WTC11 (cell line): Measurements from ENCODE around the gene ATP6AP1. TPM values are rescaled to one million over a fixed set of nuclear protein-coding genes. Genes with fewer than 3 reads are reported as not detected.

Experiments
- ATAC-seq: fragments of 200-7000 bp; cut with Tn5 transposase; 2 replicates; pipeline ENCODE4 v1.10.0; 2021; ENCODE audit warnings: mild to moderate bottlenecking, moderate library complexity
- CTCF ChIA-PET: fragments of 300-600 bp; sonication (Branson Sonifier 250); formaldehyde crosslinking; loops from one replicate; lab custom pipeline; 2021; ENCODE audit warnings: antibody characterized with exemption; lab: Charles Lee
- POLR2A ChIA-PET: fragments of 350-600 bp; sonication (Branson Sonifier 250); formaldehyde crosslinking; loops from one replicate; lab custom pipeline; 2021; ENCODE audit warnings: antibody characterized with exemption; lab: Charles Lee
- DNase-seq: peaks from one replicate; pipeline ENCODE4 v3.0.0; 2021; ENCODE audit warnings: low spot score
- H3K27ac Mint-ChIP-seq: 2 replicates; pipeline ENCODE4 v1.8.0; 2021; ENCODE audit warnings: mixed read lengths
- H3K27me3 Mint-ChIP-seq: 2 replicates; pipeline ENCODE4 v1.8.0; 2021; ENCODE audit warnings: low read depth, mild to moderate bottlenecking, moderate library complexity, mixed read lengths
- H3K36me3 Mint-ChIP-seq: 2 replicates; pipeline ENCODE4 v1.8.0; 2021; ENCODE audit warnings: mixed read lengths
- H3K4me1 Mint-ChIP-seq: 2 replicates; pipeline ENCODE4 v1.8.0; 2022; ENCODE audit warnings: mixed read lengths
- H3K4me3 Mint-ChIP-seq: 2 replicates; pipeline ENCODE4 v1.8.0; 2021; ENCODE audit warnings: mild to moderate bottlenecking, moderate library complexity, mixed read lengths
- H3K9me3 Mint-ChIP-seq: 2 replicates; pipeline ENCODE4 v1.8.0; 2021; ENCODE audit warnings: mixed read lengths
- ATF2 ChIP-seq: sonication (generic); formaldehyde crosslinking; IDR thresholded peaks from 2 replicates; pipeline ENCODE4 v1.8.1; 2022; ENCODE audit warnings: low read depth, missing genetic modification reagents, borderline replicate concordance
- FOXK1 ChIP-seq: sonication (generic); formaldehyde crosslinking; IDR thresholded peaks from 2 replicates; pipeline ENCODE4 v1.8.0; 2022; ENCODE audit warnings: mild to moderate bottlenecking, moderate library complexity, missing genetic modification reagents
- FOXP1 ChIP-seq: sonication (generic); formaldehyde crosslinking; IDR thresholded peaks from 2 replicates; pipeline ENCODE4 v1.8.0; 2022; ENCODE audit warnings: missing genetic modification reagents, mild to moderate bottlenecking, moderate library complexity, borderline replicate concordance
- FOXP4 ChIP-seq: sonication (generic); formaldehyde crosslinking; IDR thresholded peaks from 2 replicates; pipeline ENCODE4 v1.8.0; 2022; ENCODE audit warnings: mild to moderate bottlenecking, missing genetic modification reagents
- GABPB1 ChIP-seq: sonication (generic); formaldehyde crosslinking; IDR thresholded peaks from 2 replicates; pipeline ENCODE4 v1.8.1; 2023; ENCODE audit warnings: mild to moderate bottlenecking, missing genetic modification reagents
- JAZF1 ChIP-seq: fragments of 250-450 bp; sonication (Bioruptor Pico); IDR thresholded peaks from 2 replicates; pipeline ENCODE4 v1.9.0; 2021; ENCODE audit warnings: moderate library complexity, mild to moderate bottlenecking, inconsistent platforms
- NR2C2 ChIP-seq: sonication (generic); formaldehyde crosslinking; IDR thresholded peaks from 2 replicates; pipeline ENCODE4 v1.8.0; 2022; ENCODE audit warnings: mild to moderate bottlenecking, missing genetic modification reagents
- RORB ChIP-seq: fragments of 250-450 bp; sonication (Bioruptor Pico); IDR thresholded peaks from 2 replicates; pipeline ENCODE4 v1.9.0; 2021; ENCODE audit warnings: mild to moderate bottlenecking
- TEAD1 ChIP-seq: sonication (generic); formaldehyde crosslinking; IDR thresholded peaks from 2 replicates; pipeline ENCODE4 v1.8.0; 2022; ENCODE audit warnings: mild to moderate bottlenecking, missing genetic modification reagents
- ZBTB21 ChIP-seq: sonication (generic); formaldehyde crosslinking; IDR thresholded peaks from 2 replicates; pipeline ENCODE4 v1.8.1; 2023; ENCODE audit warnings: mild to moderate bottlenecking, missing genetic modification reagents, borderline replicate concordance
- ZNF219 ChIP-seq: sonication (generic); formaldehyde crosslinking; IDR thresholded peaks from 2 replicates; pipeline ENCODE4 v1.8.0; 2023; ENCODE audit warnings: missing genetic modification reagents, mild to moderate bottlenecking, borderline replicate concordance
- ZNF317 ChIP-seq: sonication (generic); formaldehyde crosslinking; IDR thresholded peaks from 2 replicates; pipeline ENCODE4 v1.8.1; 2023; ENCODE audit warnings: low read depth, mild to moderate bottlenecking, moderate library complexity, missing genetic modification reagents, borderline replicate concordance
- ZNF396 ChIP-seq: fragments of 250-450 bp; sonication (Bioruptor Pico); IDR thresholded peaks from 2 replicates; pipeline ENCODE4 v1.8.0; 2021; ENCODE audit warnings: mild to moderate bottlenecking, moderate library complexity, borderline replicate concordance
- ZNF512 ChIP-seq: sonication (generic); formaldehyde crosslinking; IDR thresholded peaks from 2 replicates; pipeline ENCODE4 v1.8.1; 2022; ENCODE audit warnings: missing genetic modification reagents, borderline replicate concordance
- total RNA-seq: library from RNA; stranded (reverse); gene quantifications from 3 replicates; pipeline ENCODE4 v1.2.3, GENCODE V29; 2021
- TF ChIP-seq, protein P1 (sequence below): fragments of 250-450 bp; sonication (Bioruptor Pico); IDR thresholded peaks from 2 replicates; pipeline ENCODE4 v2.1.2; 2022; ENCODE audit warnings: mild to moderate bottlenecking, moderate library complexity
- TF ChIP-seq, protein P2 (sequence below): sonication (generic); formaldehyde crosslinking; IDR thresholded peaks from 2 replicates; pipeline ENCODE4 v1.8.1; 2023; ENCODE audit warnings: mild to moderate bottlenecking, moderate library complexity, missing genetic modification reagents
- TF ChIP-seq, protein P3 (sequence below): fragments of 250-450 bp; sonication (Bioruptor Pico); IDR thresholded peaks from 2 replicates; pipeline ENCODE4 v1.9.0; 2021; ENCODE audit warnings: mild to moderate bottlenecking
- TF ChIP-seq, protein P4 (sequence below): sonication (generic); formaldehyde crosslinking; IDR thresholded peaks from 2 replicates; pipeline ENCODE4 v1.8.0; 2022; ENCODE audit warnings: mild to moderate bottlenecking, missing genetic modification reagents
- TF ChIP-seq, protein P5 (sequence below): sonication (generic); formaldehyde crosslinking; conservative IDR thresholded peaks from 2 replicates; pipeline ENCODE4 v1.8.1; 2023; ENCODE audit warnings: mild to moderate bottlenecking, low read depth, missing genetic modification reagents, moderate library complexity

The ATP6AP1 gene
- total RNA-seq, 1 experiment from 2014 or later = 43.9 TPM

DNA sequence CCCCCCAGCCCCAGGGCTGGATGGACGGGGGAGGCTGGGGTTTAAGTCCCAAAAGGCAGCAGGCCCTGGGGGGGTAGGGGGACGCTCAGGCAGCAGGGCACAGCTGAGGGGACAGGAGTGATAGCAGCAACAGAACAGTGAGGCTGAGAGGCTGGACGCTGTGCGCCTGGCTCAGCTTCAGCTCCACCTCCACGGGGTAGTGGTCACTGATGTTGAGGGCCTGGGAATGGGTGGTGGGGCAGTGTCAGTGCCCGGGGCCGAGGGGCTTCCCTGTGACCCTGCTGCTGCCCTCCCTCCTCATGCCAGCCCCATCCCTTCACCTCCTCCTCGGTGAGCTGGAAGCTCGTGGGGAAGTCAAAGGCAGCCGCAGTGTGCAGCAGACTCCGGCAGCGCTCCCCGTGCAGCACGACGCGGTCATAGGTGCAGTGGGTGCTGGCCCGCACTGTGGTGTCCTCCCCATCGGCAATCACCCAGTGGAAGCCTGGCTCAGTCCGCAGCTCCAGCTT lies 25.8 kb upstream of the ATP6AP1 start:
- DNase-seq = no peak
- ChIA-PET POLR2A (no interaction called here), CTCF (interaction anchor here (1.2 kb wide), 1 partner anchor 125 kb away, joined by 5 read pairs; no protein-coding TSS in a partner anchor)
- peaks cover 25% of the 10 kb centered on the region for H3K36me3 Mint-ChIP-seq
- TF ChIP-seq ATF2 (no peak), GABPB1 (CRISPR knock-in tag) (no peak), ZNF219 (CRISPR knock-in tag) (no peak), FOXP4 (CRISPR knock-in tag) (no peak), FOXK1 (no peak), NR2C2 (no peak), TEAD1 (CRISPR knock-in tag) (no peak), FOXP1 (CRISPR knock-in tag) (no peak), ZNF317 (CRISPR knock-in tag) (no peak), ZNF396 (CRISPR knock-in tag) (no peak)
- TF ChIP-seq, protein P1, sequence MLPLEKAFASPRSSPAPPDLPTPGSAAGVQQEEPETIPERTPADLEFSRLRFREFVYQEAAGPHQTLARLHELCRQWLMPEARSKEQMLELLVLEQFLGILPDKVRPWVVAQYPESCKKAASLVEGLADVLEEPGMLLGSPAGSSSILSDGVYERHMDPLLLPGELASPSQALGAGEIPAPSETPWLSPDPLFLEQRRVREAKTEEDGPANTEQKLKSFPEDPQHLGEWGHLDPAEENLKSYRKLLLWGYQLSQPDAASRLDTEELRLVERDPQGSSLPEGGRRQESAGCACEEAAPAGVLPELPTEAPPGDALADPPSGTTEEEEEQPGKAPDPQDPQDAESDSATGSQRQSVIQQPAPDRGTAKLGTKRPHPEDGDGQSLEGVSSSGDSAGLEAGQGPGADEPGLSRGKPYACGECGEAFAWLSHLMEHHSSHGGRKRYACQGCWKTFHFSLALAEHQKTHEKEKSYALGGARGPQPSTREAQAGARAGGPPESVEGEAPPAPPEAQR (CRISPR knock-in tag) = no peak
- TF ChIP-seq, protein P2, sequence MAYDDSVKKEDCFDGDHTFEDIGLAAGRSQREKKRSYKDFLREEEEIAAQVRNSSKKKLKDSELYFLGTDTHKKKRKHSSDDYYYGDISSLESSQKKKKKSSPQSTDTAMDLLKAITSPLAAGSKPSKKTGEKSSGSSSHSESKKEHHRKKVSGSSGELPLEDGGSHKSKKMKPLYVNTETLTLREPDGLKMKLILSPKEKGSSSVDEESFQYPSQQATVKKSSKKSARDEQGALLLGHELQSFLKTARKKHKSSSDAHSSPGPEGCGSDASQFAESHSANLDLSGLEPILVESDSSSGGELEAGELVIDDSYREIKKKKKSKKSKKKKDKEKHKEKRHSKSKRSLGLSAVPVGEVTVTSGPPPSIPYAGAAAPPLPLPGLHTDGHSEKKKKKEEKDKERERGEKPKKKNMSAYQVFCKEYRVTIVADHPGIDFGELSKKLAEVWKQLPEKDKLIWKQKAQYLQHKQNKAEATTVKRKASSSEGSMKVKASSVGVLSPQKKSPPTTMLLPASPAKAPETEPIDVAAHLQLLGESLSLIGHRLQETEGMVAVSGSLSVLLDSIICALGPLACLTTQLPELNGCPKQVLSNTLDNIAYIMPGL = no peak
- TF ChIP-seq, protein P3, sequence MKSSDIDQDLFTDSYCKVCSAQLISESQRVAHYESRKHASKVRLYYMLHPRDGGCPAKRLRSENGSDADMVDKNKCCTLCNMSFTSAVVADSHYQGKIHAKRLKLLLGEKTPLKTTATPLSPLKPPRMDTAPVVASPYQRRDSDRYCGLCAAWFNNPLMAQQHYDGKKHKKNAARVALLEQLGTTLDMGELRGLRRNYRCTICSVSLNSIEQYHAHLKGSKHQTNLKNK (CRISPR knock-in tag) = no peak
- no peaks in the 10 kb centered on the region for H3K27me3 Mint-ChIP-seq
- peaks cover 16% of the 10 kb centered on the region for H3K4me1 Mint-ChIP-seq
- peak; percentile 2 for ATAC-seq
- H3K27ac Mint-ChIP-seq = peak overlapping the region; percentile 45; the same call in 1 of the 2 replicates
- no peak overlapping the region for H3K4me3 Mint-ChIP-seq
- no peaks in the 10 kb centered on the region for H3K9me3 Mint-ChIP-seq

DNA sequence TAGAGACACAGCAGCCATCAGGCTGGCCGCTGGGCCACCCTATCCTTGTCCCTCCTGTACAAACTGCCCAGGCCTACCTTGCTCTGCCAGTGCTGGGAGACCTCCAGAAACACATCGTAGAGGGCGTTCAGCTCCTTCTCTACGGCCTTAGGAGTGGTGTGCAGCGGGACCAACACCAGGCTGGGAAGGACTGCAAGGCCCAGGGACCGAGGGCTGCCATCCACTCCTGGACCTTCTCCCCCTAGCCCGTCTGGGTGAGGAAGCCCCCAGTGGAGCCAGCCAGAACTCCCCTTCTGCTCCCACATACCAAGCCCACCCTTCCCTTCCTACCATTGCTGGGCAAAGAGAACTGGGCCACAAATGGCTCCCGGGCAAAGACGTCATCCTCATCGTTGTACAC lies 25.3 kb upstream of the ATP6AP1 start:
- Mint-ChIP-seq H3K27me3 (no peaks in the 10 kb centered on the region), H3K9me3 (no peaks in the 10 kb centered on the region), H3K4me1 (peaks cover 16% of the 10 kb centered on the region), H3K4me3 (no peak overlapping the region), H3K27ac (no peak overlapping the region; the same call in 1 of the 2 replicates), H3K36me3 (peaks cover 25% of the 10 kb centered on the region)
- ChIA-PET POLR2A (no interaction called here), CTCF (interaction anchor here (1.2 kb wide), 1 partner anchor 124 kb away, joined by 5 read pairs; no protein-coding TSS in a partner anchor)
- no peak for DNase-seq
- no peak for ATAC-seq
- TF ChIP-seq FOXP1 (CRISPR knock-in tag) (no peak), ZBTB21 (no peak), RORB (no peak), ZNF512 (no peak), JAZF1 (no peak)
- TF ChIP-seq, protein P1 (CRISPR knock-in tag) = no peak
- TF ChIP-seq, protein P4, sequence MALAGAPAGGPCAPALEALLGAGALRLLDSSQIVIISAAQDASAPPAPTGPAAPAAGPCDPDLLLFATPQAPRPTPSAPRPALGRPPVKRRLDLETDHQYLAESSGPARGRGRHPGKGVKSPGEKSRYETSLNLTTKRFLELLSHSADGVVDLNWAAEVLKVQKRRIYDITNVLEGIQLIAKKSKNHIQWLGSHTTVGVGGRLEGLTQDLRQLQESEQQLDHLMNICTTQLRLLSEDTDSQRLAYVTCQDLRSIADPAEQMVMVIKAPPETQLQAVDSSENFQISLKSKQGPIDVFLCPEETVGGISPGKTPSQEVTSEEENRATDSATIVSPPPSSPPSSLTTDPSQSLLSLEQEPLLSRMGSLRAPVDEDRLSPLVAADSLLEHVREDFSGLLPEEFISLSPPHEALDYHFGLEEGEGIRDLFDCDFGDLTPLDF (CRISPR knock-in tag) = no peak
- TF ChIP-seq, protein P5, sequence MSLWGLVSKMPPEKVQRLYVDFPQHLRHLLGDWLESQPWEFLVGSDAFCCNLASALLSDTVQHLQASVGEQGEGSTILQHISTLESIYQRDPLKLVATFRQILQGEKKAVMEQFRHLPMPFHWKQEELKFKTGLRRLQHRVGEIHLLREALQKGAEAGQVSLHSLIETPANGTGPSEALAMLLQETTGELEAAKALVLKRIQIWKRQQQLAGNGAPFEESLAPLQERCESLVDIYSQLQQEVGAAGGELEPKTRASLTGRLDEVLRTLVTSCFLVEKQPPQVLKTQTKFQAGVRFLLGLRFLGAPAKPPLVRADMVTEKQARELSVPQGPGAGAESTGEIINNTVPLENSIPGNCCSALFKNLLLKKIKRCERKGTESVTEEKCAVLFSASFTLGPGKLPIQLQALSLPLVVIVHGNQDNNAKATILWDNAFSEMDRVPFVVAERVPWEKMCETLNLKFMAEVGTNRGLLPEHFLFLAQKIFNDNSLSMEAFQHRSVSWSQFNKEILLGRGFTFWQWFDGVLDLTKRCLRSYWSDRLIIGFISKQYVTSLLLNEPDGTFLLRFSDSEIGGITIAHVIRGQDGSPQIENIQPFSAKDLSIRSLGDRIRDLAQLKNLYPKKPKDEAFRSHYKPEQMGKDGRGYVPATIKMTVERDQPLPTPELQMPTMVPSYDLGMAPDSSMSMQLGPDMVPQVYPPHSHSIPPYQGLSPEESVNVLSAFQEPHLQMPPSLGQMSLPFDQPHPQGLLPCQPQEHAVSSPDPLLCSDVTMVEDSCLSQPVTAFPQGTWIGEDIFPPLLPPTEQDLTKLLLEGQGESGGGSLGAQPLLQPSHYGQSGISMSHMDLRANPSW (CRISPR knock-in tag) = no peak
